Right forelimb (tissue), 1 donor: ENCODE measurements around the gene LARP4B.
"Not testable (repeated sequence)": the region's sequence is repeated elsewhere in the genome, so short reads cannot be mapped to it uniquely, and the experiment has no call there.

Experiments
- DNase-seq: peaks from one replicate; pipeline ENCODE4 v3.0.0-alpha.2; 2018

The LARP4B gene

DNA sequence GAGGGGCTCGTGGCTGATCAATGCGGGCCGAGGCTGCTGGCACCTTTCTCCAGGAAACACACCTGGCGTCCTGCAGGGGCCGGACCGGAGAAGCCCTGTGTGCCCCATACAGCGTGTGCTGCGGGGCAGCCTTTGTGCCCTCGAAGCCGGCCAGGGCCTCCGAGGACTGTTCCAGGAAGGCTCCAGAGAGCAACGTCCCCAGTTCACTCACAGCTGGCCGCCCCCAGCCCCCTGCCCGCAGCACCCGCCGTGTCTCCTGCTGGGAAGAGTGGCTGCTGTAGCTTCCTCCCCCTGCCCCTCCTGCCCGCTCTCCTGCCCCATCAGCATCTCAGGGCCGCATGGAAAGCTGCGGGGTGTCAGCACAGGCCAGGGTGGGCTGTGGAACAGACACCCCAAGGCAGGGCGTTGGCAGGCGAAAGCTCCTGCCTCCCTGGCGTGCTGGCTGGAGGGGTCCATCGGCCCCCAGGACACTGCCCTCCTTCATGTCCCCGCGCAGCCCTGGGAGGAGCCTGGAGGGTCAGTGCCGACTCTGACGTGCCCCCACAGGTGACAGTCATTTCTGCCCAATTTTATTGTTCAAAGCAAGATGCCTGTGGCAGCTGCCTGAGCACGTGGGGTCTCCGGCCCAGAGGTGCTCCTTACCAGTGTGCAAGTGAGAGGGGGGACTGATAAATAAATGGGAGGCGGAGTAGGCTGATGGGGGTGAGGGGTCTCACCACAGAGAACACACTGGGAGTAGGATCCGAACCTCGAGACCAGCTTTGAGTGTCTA is 146.2 kb downstream of the LARP4B start:
- no peak for DNase-seq

DNA sequence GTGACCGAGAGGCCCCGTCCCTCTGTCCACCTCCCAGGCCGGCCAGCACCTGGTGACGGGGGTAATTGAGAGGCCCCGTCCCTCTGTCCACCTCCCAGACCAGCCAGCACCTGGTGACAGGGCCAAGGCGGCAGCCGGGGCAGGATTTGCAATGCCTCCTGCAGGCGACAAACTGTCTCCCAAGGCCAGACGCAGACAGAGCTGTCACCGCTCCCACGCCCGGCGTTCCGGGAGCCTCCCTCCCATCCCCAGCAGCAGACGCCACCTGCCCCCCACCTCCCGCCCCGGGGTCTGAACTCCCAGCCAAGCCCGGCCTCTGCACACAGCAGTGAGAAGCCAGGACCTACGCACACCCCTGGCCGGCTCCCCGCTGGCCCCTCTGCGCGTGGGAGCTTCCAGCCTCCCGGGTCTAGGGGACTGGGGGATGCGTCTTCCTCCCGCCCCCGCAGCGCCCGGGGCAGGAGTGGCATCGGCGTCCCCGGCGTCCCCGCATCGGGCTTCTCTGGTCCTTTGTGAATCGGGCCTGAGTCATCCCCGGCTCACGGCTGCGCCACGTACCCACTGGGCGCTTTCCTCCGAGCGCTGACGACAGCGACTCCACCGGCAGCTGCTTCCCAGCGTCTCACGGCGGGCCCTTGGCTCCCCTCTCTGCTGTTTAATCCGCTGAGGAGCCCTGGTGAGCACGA is 147.0 kb downstream of the LARP4B start:
- peak; percentile 77 for DNase-seq

DNA sequence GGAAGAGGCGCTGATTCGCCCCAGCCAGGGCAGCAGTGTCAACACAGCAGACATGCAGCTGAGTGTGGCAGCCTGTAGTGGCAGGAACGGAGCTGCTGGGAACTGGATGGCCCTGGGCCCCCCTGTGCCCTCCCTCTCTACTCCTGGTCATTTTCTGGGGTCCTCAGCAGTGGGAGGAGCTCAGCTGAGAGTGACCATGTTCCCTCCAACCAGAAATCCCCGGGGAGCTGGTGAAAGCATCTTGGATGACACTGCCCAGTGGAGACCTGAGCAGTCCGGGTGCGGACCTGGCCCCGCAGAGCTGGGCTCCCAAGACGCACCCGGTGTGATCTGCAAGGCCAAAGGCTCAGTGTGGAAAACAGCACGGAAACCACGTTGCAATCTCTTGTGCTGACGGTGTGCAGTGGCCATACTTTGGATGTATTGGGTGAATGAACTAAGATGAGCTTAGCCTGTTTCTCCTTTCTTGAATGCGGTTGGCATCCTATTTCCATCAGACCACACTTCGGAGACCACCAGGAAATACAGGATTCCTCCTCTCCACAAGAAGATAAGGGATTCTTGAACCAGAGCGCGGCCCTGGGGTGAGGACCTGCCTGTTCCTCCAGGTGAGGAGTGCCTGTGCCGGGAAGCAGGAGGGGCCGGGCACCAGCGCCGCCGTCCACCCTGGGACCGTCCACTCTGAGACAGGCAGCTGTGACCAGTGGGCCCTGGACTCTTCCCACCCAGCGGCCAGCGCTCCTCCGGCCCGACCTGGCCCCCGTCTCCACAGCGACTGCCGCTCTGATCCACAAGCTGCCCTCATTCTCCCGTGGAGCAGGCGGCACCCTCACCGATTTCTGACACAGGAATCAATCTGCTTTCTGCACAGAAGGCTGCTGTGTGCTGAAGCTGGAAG is 148.5 kb downstream of the LARP4B start:
- DNase-seq: peak; percentile 38

DNA sequence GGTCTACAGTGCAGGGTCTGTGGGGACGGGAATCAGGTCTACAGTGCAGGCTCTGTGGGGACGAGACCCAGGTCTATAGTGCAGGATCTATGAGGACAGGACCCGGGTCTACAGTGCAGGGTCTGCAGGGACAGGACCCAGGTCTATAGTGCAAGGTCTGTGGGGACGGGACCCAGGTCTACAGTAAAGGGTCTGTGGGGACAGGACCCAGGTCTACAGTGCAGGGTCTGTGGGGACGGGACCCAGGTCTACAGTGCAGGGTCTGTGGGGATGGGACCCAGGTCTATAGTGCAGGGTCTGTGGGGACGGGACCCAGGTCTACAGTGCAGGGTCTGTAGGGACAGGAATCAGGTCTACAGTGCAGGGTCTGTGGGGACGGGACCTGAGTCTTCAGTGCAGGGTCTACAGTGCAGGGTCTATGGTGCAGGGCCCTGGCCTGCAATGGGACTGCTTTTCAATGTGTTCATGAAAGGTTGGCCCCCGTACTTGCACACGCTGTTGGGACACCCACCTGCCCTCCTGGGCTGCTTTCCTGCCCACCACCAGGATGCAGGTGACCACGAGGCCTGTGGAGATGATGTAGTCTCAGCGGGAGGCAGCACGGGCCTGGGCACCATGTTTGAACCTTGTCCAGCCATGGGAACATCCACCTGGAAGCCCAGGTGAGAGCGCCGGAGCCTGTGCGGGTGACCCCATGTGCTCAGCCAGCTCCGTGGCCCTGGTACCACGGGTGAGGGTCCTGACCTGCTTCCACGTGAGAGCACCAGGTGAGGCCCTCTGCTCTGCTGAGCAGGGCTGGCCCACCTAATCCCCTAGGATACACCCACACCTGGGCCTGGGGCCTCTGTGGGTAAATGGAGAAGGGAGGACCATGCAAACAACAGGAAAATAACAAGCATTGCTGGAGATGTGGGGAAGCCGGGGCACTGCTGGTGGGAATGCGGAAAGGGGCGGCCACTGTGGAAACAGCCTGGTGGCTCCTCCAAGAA is 150.7 kb downstream of the LARP4B start:
- DNase-seq: no peak

DNA sequence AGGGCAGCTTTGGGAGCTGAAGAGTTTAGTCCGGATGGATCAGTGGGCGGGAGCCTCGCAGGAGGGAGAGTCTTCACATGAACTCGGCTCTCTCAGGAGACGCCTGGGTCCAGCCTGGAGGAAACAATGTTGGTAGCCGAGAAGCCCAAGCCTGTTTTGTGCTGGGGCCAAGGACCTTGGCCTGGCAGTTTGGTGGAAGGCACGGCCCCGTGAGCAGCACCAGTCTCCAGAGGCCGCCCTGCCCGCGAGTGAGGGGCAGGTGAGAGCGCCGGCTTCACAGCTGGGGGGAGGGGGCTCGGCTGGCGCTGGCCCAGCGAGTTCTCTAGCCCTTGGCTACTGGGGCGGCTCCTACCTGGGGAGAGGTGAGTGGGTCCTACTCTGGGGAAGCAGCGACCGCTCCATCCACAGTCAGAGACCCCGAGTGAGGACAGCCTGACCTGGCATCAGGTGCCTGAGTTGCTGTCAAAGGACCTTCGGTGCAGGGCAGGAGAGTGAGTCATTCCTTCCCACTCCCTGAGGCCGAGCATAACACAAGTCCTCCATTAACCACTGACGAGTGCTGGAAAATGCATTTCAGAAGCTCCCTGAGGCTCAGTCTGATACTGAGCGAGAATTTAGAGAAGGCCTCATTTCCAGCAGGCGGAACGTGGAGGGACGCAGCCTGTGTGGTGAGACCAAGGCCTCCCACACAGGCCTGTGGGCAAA is 152.7 kb downstream of the LARP4B start:
- DNase-seq: no peak

DNA sequence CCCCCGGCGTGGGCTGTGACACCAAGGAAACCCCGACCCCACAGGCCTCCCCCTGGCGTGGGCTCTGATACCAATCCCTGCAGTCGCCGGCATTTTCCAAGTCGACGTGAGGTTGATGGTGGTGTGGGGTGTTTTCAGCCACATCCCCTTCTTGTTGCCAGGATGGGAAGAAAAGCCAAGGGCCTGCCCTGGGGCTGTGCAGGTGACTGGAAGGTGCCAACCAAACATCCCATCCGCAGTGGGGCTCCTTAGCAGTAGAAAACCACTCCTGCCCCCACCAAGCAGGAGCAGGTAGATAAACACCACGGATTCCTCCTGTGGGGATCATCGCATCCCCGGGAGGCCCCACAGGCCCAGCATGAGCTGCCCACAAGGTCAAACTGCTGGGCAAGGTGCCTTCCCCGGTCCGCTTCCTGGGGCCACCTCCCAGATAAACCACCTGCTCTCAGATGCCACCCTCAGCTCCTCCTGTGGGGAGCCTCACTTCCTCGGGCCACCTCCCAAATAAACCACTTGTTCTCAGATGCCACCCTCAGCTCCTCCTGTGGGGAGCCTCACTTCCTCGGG is 153.5 kb downstream of the LARP4B start:
- no peak for DNase-seq

DNA sequence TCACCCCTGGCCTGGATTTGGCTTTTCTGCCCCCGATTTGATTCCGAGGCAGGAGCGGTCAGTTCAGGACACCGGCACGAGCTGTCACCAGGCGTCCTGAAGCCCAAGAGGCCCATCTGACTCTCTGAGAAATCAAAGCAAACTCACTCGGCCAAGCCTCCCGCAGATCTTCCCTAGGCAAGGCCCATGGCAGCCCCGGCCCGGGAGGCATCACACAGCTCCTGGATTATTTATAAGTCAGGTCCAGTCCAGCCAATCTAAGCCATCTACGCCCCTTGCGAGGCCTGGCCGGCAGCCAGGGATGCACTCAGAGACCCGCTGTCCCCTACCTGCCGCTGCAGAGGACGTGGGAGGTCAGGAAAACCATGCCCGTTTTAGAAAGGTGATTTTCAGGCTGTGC is 154.7 kb downstream of the LARP4B start:
- no peak for DNase-seq

DNA sequence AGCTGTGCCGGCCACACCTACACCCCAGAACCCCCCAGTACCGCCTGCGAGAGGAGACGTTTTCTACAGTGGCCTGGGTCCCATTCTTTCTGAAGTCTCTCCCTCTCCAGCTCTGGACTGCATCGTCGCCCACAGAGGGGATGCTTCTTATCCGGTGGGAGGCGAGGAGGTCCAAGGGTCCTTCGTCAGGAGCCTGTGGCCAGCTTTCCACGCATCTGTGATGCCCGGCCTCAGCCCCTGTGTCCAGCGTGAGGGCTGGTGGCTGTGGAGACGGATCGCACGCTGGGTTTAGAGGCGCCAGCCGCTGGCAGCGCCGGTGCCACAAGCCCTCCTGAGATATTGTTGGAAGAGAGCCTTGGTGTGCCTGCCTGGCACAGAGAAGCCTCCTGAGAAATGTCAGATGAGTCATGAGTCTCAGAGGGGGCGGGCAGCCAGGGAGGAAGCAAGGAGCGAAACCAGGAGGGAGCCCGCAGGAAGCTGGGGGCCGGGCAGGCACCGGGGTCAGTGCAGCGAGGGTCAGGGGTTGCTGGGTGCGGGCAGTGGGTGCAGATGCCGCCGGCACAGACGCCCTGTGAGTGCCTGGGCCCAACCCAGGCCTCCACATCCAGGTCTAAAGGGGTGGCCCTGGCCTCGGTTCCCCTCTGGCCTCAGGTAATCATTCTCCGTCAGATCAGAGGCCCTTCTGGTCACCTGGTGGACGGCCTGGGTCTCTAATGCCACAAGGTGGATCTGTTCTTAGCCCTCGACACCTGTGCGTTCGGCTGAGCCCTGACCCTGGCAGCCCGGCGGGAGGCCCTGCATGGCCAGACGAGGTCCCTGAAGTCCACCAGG is 156.0 kb downstream of the LARP4B start:
- no peak for DNase-seq

DNA sequence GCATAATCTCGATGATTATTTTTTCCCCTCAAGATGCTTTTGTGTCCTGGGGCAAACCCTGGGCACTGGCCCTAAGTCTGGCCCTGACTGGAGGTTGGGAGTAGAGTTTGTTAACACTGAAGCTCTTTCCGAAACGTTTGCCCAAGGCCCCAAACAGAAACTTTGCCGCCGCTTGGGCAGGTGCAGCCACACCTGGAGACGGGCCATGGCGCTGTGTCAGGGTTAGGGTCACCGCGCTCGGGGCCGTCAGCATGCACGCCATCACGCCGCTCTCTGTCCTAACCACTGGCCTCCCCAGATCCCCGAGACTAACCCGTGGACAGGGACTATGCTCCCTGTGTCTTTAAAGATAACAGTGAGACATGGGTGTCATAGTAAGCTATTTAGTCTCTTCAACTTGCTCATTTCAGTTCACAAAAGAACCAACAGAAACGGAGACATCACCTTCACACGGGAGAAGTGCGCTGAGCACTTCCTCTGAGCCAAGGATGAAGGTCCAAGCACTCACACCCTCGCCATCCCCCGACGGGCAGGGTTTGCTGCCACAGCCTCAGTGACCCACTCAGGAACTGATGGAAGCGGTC is 156.8 kb downstream of the LARP4B start:
- no peak for DNase-seq

DNA sequence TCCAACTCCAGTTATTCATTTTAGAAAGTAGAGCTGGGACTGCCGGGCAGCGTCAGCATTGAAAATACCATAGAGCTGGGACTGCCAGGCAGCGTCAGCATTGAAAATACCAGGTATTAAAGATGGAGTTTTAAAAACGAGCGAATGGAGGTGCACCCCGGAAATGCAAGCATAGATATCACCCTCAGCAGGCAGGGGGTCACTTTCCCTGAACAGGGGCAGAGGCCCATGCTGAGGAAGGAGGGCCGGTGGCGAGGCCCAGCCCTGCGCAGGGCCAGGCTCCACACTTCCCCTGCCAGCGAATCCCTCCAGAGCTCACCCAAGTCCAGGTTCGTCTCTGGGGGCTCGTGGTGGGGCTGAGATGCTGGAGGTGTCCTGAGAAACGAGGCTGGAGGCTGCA is 157.3 kb downstream of the LARP4B start:
- no peak for DNase-seq

DNA sequence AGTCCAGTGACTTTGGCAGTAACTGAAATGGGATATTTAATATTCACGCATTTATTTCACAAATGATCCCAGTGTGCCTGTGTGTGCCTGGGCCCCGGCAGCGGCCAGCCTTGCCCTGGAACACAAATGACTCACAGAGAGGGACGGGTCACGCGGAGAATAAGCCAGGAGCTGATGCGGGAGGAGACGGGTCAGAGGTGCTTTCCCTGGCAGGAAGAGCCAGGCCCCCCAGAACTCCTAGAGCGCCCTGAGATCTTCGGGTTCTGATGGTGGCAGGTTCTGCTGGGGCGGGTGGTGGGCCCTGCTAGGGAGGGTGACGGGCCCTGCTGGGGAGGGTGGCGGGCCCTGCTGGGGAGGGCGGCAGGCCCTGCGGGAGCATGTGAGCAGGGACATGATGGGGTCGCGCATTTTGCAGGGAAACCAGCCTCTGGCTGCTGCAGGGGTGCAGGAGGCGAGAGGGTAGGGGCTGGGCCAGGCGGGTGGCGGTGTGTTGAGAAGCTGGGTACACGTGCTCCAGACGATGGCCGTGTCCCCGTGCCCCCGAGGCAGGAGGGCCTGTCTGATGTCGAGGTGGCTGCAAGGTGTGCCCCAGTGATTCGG is 157.8 kb downstream of the LARP4B start:
- DNase-seq: no peak

DNA sequence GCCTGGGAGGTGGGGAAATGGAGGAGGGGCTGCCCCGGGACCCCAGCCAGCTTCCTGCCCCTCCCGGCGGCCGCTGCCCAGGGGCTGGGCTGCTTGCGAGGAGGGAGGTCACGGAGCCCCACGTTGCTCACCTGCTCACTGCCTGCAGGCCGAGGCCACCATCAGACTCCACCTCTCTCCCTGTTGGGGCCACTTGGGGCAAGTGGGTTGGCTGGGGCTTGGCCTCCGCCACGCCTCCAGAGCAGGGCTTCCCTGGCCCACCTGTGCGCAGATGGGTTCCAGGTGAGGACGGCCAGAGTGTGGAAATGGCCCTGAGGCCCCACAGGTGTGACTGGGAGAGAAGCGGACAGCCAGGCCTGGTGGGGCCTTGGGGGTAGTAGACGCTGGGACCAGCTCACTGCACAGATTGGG is 159.3 kb downstream of the LARP4B start:
- DNase-seq: no peak

DNA sequence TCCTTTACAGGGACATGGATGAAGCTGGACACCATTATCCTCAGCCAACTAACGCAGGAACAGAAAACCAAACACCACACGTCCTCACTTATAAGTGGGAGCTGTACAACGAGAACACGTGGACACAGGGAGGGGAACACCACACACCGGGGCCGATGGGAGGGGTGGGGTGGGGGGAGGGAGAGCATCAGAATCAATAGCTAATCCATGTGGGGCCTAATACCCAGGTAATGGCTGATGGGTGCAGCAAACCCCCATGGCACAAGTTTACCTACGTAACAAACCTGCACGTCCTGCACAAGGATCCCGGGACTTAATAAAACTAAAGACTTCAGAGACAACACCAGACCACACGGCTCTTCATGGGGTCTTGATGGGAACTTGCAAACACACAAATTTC is 159.9 kb downstream of the LARP4B start:
- DNase-seq: no peak

DNA sequence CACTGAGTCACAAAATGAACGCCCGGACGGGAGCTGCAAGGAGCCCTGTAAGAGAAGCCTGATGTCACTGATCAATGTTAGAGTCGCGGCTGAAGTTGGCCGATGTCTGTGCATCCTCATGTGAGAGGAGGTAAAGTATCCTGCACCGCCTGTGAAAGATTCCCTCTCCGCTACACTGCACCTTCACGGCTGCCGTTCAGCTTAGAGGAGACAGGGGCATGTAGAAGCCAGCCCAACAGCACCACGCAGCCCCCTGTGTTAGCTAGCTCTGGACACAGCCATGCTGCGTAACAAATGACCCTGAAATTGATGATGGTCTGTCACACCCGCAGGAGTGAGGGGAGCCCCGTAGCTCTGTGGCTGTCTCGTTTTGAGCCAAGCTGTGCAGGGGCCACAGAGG is 160.5 kb downstream of the LARP4B start:
- no peak for DNase-seq

DNA sequence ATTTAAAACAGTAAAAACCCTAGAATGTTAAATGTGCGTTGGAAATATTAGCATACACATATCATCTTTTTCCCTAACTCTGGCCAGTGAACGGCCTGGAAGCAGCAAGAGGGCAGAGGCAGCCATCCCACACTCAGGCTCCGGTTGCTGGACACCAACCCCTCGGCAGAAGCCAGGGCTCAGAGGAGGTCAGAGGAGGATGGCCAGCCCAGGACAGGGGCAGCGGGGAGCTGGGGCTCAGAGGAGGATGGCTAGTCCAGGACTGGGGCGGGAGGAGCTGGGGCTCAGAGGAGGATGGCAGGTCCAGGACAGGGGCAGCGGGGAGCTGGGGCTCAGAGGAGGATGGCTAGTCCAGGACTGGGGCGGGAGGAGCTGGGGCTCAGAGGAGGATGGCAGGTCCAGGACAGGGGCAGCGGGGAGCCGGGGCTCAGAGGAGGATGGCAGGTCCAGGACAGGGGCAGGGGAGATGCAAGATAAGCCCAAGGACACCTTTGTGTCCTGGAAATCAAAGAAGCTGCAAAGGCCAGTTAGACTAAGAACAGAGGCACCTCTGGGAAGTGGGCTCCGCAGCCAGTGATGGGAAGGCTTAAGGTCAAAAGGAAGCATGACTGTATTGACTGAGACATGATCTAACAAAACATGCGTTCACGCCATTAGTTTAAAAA is 161.3 kb downstream of the LARP4B start:
- DNase-seq: not testable (repeated sequence)

DNA sequence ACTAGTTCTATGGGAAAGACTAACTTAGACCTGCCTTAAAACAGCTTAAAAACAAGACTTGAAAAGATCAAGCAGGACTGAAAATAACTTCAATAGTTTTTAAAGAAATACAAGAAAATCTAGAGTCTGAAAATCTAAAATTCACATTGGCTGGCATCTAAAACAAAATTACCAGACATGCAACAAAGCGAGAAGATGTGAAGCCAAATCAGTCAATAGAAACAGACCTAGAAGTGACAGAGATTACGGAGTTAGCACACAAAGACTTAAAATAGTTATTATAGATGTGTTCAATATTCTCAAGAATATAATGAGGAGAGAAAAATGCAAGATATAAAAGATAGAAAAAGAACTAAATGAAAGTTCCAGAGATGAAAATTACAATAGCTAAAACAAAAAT is 163.7 kb downstream of the LARP4B start:
- DNase-seq: no peak

DNA sequence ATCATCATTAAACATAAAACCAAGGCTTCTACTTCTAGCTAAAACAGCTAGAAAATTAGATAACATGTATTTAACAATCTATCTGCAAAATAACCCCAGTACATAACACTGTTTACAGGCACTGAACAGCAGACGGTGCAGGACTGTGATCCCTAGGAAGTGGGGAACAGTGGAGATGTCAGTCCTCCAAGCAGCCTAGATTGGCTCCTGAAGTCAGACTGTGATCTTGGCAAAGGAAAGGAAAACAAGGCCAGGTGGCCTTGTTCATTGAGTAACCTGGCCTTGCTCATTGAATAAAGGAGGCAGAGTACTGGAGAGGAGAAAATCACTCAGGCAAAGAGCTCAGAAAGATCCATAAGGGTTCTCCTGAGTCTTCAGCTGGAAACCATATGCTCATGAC is 164.3 kb downstream of the LARP4B start:
- DNase-seq: no peak

DNA sequence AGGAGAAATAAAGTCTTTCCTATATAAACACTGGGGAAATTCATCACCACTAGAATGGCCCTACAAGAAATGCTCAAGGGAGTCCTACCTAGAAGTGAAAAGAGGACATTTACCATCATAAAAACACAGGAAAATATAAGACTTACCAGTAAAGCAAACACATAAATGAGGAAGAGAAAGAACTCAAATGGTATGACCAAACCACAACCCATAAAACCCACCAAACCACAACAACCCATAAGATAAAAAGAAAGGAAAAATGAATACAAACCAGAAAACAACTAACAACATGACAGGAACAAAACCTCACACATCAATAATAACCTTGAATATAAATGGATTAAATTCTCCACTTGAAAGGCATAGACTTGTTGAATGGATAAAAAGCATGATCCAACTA is 170.1 kb downstream of the LARP4B start:
- no peak for DNase-seq

DNA sequence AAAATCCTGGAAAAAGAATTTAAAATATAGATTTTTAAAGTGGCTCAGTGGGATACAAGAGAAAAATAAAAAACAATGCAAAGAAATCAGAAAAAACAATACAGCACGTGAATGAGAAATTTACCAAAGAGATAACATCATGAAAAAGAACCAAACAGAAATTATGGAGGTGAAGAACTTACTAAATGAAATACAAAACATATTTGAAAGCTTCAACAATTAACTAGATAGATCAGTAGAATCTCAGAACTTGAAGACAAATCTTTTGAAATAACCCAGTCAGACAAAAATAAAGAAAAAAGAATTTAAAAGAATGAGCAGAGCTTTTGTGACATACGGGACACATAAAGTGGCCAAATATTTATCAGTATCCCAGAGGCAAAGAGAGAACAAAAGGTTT is 170.9 kb downstream of the LARP4B start:
- no peak for DNase-seq
